ENCODE measurements around the gene BTAF1. TPM values are rescaled to one million over a fixed set of nuclear protein-coding genes. Genes with fewer than 3 reads are reported as not detected.
A peak's percentile ranks its signal among the peaks of the same experiment; 100 is the strongest.

BTAF1 gene
- total RNA-seq, 3 donors from 2014 or later (not counting 1 experiment from before 2014, with no cell fraction given) = 77.3 to 88.7 (median 80.7) TPM

GRCh38 chr10:91907033-91907594 lies 16.5 kb upstream of the BTAF1 start:
- no peak overlapping the region for H3K4me3 ChIP-seq (ENCODE audit: low read length)
- H3K27me3 Mint-ChIP-seq (ENCODE audit: low read depth in 2 of 2) = no peaks in the 10 kb centered on the region
- WGBS (ENCODE audit: insufficient coverage) = 100% methylated on average over 5 of the region's 5 CpGs

GRCh38 chr10:91907914-91908336 lies 15.6 kb upstream of the BTAF1 start:
- Histone ChIP-seq H3K27me3 (ENCODE audit: control insufficient read depth, insufficient read depth, low read length) (no peaks in the 10 kb centered on the region), H3K4me3 (ENCODE audit: low read length) (peak overlapping the region; percentile 68), H3K36me3 (ENCODE audit: control insufficient read depth, insufficient read depth, low read length) (no peaks in the 10 kb centered on the region), H3K27ac (ENCODE audit: low read length) (peak overlapping the region; percentile 77), H3K4me1 (ENCODE audit: control insufficient read depth, insufficient read depth, low read length) (peaks cover 16% of the 10 kb centered on the region), H3K9me3 (ENCODE audit: control insufficient read depth, insufficient read depth, low read length) (no peaks in the 10 kb centered on the region)
- no peaks in the 10 kb centered on the region for H3K36me3 Mint-ChIP-seq
- H3K27ac Mint-ChIP-seq = peak overlapping the region; percentile 72 to 88
- no peak for TF ChIP-seq CTCF (IDR thresholded peaks at IDR 0.05)
- no peak for DNase-seq
- H3K27me3 Mint-ChIP-seq (ENCODE audit: low read depth in 2 of 2) = peaks cover 0 to 2% of the 10 kb centered on the region in 2 donors
- peak overlapping the region; percentile 93 for H3K4me3 Mint-ChIP-seq
- ATAC-seq = no peak
- peaks cover 26% of the 10 kb centered on the region in 2 donors for H3K4me1 Mint-ChIP-seq
- no peaks in the 10 kb centered on the region for H3K9me3 Mint-ChIP-seq
- intact Hi-C loops (cut with micrococcal nuclease) = loop anchor here (2.0 kb wide), 2 partner anchors 15 to 109 kb away; partner anchors contain the start of genes BTAF1 and TNKS2
- WGBS (ENCODE audit: insufficient coverage) = 6% methylated on average over 18 of the region's 18 CpGs

More at GRCh38 chr10:91907033-91907594, 16.5 kb upstream of the BTAF1 start:
- TF ChIP-seq CTCF (IDR thresholded peaks at IDR 0.05) = no peak
- Histone ChIP-seq H3K27ac (ENCODE audit: low read length) (no peak overlapping the region), H3K9me3 (ENCODE audit: control insufficient read depth, insufficient read depth, low read length) (no peaks in the 10 kb centered on the region), H3K36me3 (ENCODE audit: control insufficient read depth, insufficient read depth, low read length) (no peaks in the 10 kb centered on the region), H3K27me3 (ENCODE audit: control insufficient read depth, insufficient read depth, low read length) (no peaks in the 10 kb centered on the region), H3K4me1 (ENCODE audit: control insufficient read depth, insufficient read depth, low read length) (peaks cover 21% of the 10 kb centered on the region)
- ATAC-seq (no peak), DNase-seq (no peak)
- Mint-ChIP-seq H3K4me1 (peaks cover 30 to 34% of the 10 kb centered on the region in 2 donors), H3K36me3 (no peaks in the 10 kb centered on the region), H3K4me3 (peak overlapping the region; percentile 93), H3K27ac (peak overlapping the region; percentile 72 to 88), H3K9me3 (no peaks in the 10 kb centered on the region)
- intact Hi-C loops (cut with micrococcal nuclease) = no loop called here

- intact Hi-C loops (cut with micrococcal nuclease) = loop anchor here (2.0 kb wide), 2 partner anchors 14 to 110 kb away; partner anchors contain the start of genes BTAF1 and TNKS2
- H3K36me3 Mint-ChIP-seq = no peaks in the 10 kb centered on the region
- H3K4me3 ChIP-seq (ENCODE audit: low read length) = peak overlapping the region; percentile 68
Measured at GRCh38 chr10:91908337-91909116, 15.0 kb upstream of the BTAF1 start.

More at GRCh38 chr10:91908337-91909116, 15.0 kb upstream of the BTAF1 start:
- peaks cover 1 to 6% of the 10 kb centered on the region in 2 donors for H3K27me3 Mint-ChIP-seq (ENCODE audit: low read depth in 2 of 2)
- Histone ChIP-seq H3K27ac (ENCODE audit: low read length) (peak overlapping the region; percentile 77), H3K27me3 (ENCODE audit: control insufficient read depth, insufficient read depth, low read length) (no peaks in the 10 kb centered on the region), H3K9me3 (ENCODE audit: control insufficient read depth, insufficient read depth, low read length) (no peaks in the 10 kb centered on the region), H3K36me3 (ENCODE audit: control insufficient read depth, insufficient read depth, low read length) (no peaks in the 10 kb centered on the region), H3K4me1 (ENCODE audit: control insufficient read depth, insufficient read depth, low read length) (peaks cover 16% of the 10 kb centered on the region)
- peak overlapping the region; percentile 95 for H3K4me3 Mint-ChIP-seq
- peaks cover 26% of the 10 kb centered on the region in 2 donors for H3K4me1 Mint-ChIP-seq
- under 1% methylated on average over 93 of the region's 93 CpGs for WGBS (ENCODE audit: insufficient coverage)
- H3K9me3 Mint-ChIP-seq = no peaks in the 10 kb centered on the region
- peak overlapping the region; percentile 85 to 88 for H3K27ac Mint-ChIP-seq
- peak; percentile 68 to 86 for DNase-seq
- ATAC-seq = peak; percentile 81 to 91 (median 85)
- TF ChIP-seq CTCF (IDR thresholded peaks at IDR 0.05) = peak; percentile 46

Measured in natural killer cell (primary cell).